Activated naive CD4-positive, alpha-beta T cell treated with anti-CD3 and anti-CD28 coated beads, Interleukin-2, amount 50 U/mL, for 24 hours (primary cell): ENCODE data around the gene C10orf71.

Source experiments
- H3K27ac Mint-ChIP-seq: one replicate; pipeline ENCODE4 v1.8.0; 2021; ENCODE audit warnings: mild to moderate bottlenecking, mixed read lengths
- H3K27me3 Mint-ChIP-seq: one replicate; pipeline ENCODE4 v1.8.0; 2021; ENCODE audit warnings: mixed read lengths
- H3K36me3 Mint-ChIP-seq: one replicate; pipeline ENCODE4 v1.8.0; 2021; ENCODE audit warnings: mixed read lengths
- H3K4me1 Mint-ChIP-seq: one replicate; pipeline ENCODE4 v1.8.0; 2021; ENCODE audit warnings: mixed read lengths
- H3K4me3 Mint-ChIP-seq: one replicate; pipeline ENCODE4 v1.8.0; 2021; ENCODE audit warnings: mild to moderate bottlenecking, mixed read lengths
- H3K9me3 Mint-ChIP-seq: one replicate; pipeline ENCODE4 v1.8.0; 2021; ENCODE audit warnings: mixed read lengths

Gene C10orf71

GRCh38 chr10:49298983-49299815 lies at the start of gene C10orf71:
C10orf71 (plus strand) TSS chr10:49299170; CDS start chr10:49322546, 23,376 bp downstream.
- no peaks in the 10 kb centered on the region for H3K36me3 Mint-ChIP-seq
- no peaks in the 10 kb centered on the region for H3K9me3 Mint-ChIP-seq
- H3K4me3 Mint-ChIP-seq = no peak within 1 kb of the TSS

GRCh38 chr10:49252313-49253034 lies 46.5 kb upstream of the C10orf71 start:
- Mint-ChIP-seq H3K4me3 (no peak overlapping the region), H3K27ac (peak overlapping the region; percentile 6)

More at GRCh38 chr10:49298983-49299815, at the start of gene C10orf71:
- Mint-ChIP-seq H3K27me3 (no peaks in the 10 kb centered on the region), H3K4me1 (no peaks in the 10 kb centered on the region), H3K27ac (no peak within 1 kb of the TSS)

GRCh38 chr10:49253340-49253906 lies 45.5 kb upstream of the C10orf71 start:
- Mint-ChIP-seq H3K9me3 (no peaks in the 10 kb centered on the region), H3K4me3 (no peak overlapping the region), H3K27me3 (peaks cover 6% of the 10 kb centered on the region), H3K36me3 (no peaks in the 10 kb centered on the region), H3K27ac (no peak overlapping the region), H3K4me1 (no peaks in the 10 kb centered on the region)

More at GRCh38 chr10:49252313-49253034, 46.5 kb upstream of the C10orf71 start:
- H3K9me3 Mint-ChIP-seq = no peaks in the 10 kb centered on the region
- no peaks in the 10 kb centered on the region for H3K4me1 Mint-ChIP-seq
- peaks cover 6% of the 10 kb centered on the region for H3K27me3 Mint-ChIP-seq
- H3K36me3 Mint-ChIP-seq = no peaks in the 10 kb centered on the region

- H3K9me3 Mint-ChIP-seq = no peaks in the 10 kb centered on the region
- H3K27ac Mint-ChIP-seq = no peak overlapping the region
- no peaks in the 10 kb centered on the region for H3K36me3 Mint-ChIP-seq
- H3K27me3 Mint-ChIP-seq = peaks cover 6% of the 10 kb centered on the region
- H3K4me3 Mint-ChIP-seq = no peak overlapping the region
- no peaks in the 10 kb centered on the region for H3K4me1 Mint-ChIP-seq
Observed at GRCh38 chr10:49254150-49254549, 44.8 kb upstream of the C10orf71 start.

GRCh38 chr10:49254556-49255318 lies 44.2 kb upstream of the C10orf71 start:
- no peak overlapping the region for H3K27ac Mint-ChIP-seq
- H3K4me1 Mint-ChIP-seq = no peaks in the 10 kb centered on the region
- no peaks in the 10 kb centered on the region for H3K36me3 Mint-ChIP-seq
- no peak overlapping the region for H3K4me3 Mint-ChIP-seq
- no peaks in the 10 kb centered on the region for H3K9me3 Mint-ChIP-seq
- peaks cover 6% of the 10 kb centered on the region for H3K27me3 Mint-ChIP-seq

- H3K9me3 Mint-ChIP-seq = no peaks in the 10 kb centered on the region
- H3K27ac Mint-ChIP-seq = no peak overlapping the region
- no peaks in the 10 kb centered on the region for H3K4me1 Mint-ChIP-seq
- H3K4me3 Mint-ChIP-seq = no peak overlapping the region
- H3K27me3 Mint-ChIP-seq = peaks cover 6% of the 10 kb centered on the region
- no peaks in the 10 kb centered on the region for H3K36me3 Mint-ChIP-seq
Observed at GRCh38 chr10:49255883-49256282, 43.1 kb upstream of the C10orf71 start.

GRCh38 chr10:49257154-49257553 lies 41.8 kb upstream of the C10orf71 start:
- Mint-ChIP-seq H3K36me3 (no peaks in the 10 kb centered on the region), H3K4me1 (no peaks in the 10 kb centered on the region), H3K9me3 (no peaks in the 10 kb centered on the region), H3K27me3 (peaks cover 9% of the 10 kb centered on the region), H3K27ac (no peak overlapping the region), H3K4me3 (no peak overlapping the region)

GRCh38 chr10:49257626-49258349 lies 41.2 kb upstream of the C10orf71 start:
- no peak overlapping the region for H3K27ac Mint-ChIP-seq
- H3K4me1 Mint-ChIP-seq = no peaks in the 10 kb centered on the region
- peaks cover 7% of the 10 kb centered on the region for H3K27me3 Mint-ChIP-seq
- H3K36me3 Mint-ChIP-seq = no peaks in the 10 kb centered on the region
- no peak overlapping the region for H3K4me3 Mint-ChIP-seq
- H3K9me3 Mint-ChIP-seq = no peaks in the 10 kb centered on the region

- Mint-ChIP-seq H3K27ac (no peak overlapping the region), H3K4me1 (no peaks in the 10 kb centered on the region), H3K9me3 (no peaks in the 10 kb centered on the region), H3K27me3 (peaks cover 7% of the 10 kb centered on the region), H3K36me3 (no peaks in the 10 kb centered on the region), H3K4me3 (no peak overlapping the region)
Observed at GRCh38 chr10:49258350-49258683, 40.7 kb upstream of the C10orf71 start.

- Mint-ChIP-seq H3K4me1 (peaks cover 5% of the 10 kb centered on the region), H3K36me3 (no peaks in the 10 kb centered on the region), H3K9me3 (peaks cover 11% of the 10 kb centered on the region), H3K4me3 (no peak overlapping the region), H3K27me3 (peaks cover 4% of the 10 kb centered on the region), H3K27ac (no peak overlapping the region)
Observed at GRCh38 chr10:49260644-49261296, 38.2 kb upstream of the C10orf71 start.

GRCh38 chr10:49263591-49263990 lies 35.4 kb upstream of the C10orf71 start:
- Mint-ChIP-seq H3K9me3 (peaks cover 18% of the 10 kb centered on the region), H3K27ac (no peak overlapping the region), H3K27me3 (peaks cover 3% of the 10 kb centered on the region), H3K36me3 (no peaks in the 10 kb centered on the region), H3K4me1 (peaks cover 5% of the 10 kb centered on the region), H3K4me3 (no peak overlapping the region)

- H3K27ac Mint-ChIP-seq = no peak overlapping the region
- H3K9me3 Mint-ChIP-seq = peaks cover 18% of the 10 kb centered on the region
- H3K4me1 Mint-ChIP-seq = peaks cover 5% of the 10 kb centered on the region
- no peak overlapping the region for H3K4me3 Mint-ChIP-seq
- no peaks in the 10 kb centered on the region for H3K36me3 Mint-ChIP-seq
- peaks cover 3% of the 10 kb centered on the region for H3K27me3 Mint-ChIP-seq
Observed at GRCh38 chr10:49264177-49264677, 34.7 kb upstream of the C10orf71 start.

- H3K4me1 Mint-ChIP-seq = peaks cover 5% of the 10 kb centered on the region
- no peaks in the 10 kb centered on the region for H3K36me3 Mint-ChIP-seq
- peaks cover 3% of the 10 kb centered on the region for H3K27me3 Mint-ChIP-seq
- no peak overlapping the region for H3K4me3 Mint-ChIP-seq
- no peak overlapping the region for H3K27ac Mint-ChIP-seq
- H3K9me3 Mint-ChIP-seq = peaks cover 18% of the 10 kb centered on the region
Observed at GRCh38 chr10:49265885-49266284, 33.1 kb upstream of the C10orf71 start.

GRCh38 chr10:49268185-49268584 lies 30.8 kb upstream of the C10orf71 start:
- H3K27me3 Mint-ChIP-seq = no peaks in the 10 kb centered on the region
- no peak overlapping the region for H3K4me3 Mint-ChIP-seq
- H3K9me3 Mint-ChIP-seq = peaks cover 18% of the 10 kb centered on the region
- no peaks in the 10 kb centered on the region for H3K36me3 Mint-ChIP-seq
- H3K4me1 Mint-ChIP-seq = peaks cover 8% of the 10 kb centered on the region
- H3K27ac Mint-ChIP-seq = no peak overlapping the region
